Measurements from ENCODE around the gene HHIPL2. TPM values are rescaled to one million over a fixed set of nuclear protein-coding genes. Genes with fewer than 3 reads are reported as not detected.
"Not testable (repeated sequence)": the region's sequence is repeated elsewhere in the genome, so short reads cannot be mapped to it uniquely, and the experiment has no call there.

The HHIPL2 gene
- total and polyA plus RNA-seq, 4 donors, result 0.31 to 0.98 (median 0.40) TPM; not detected in 1

DNA sequence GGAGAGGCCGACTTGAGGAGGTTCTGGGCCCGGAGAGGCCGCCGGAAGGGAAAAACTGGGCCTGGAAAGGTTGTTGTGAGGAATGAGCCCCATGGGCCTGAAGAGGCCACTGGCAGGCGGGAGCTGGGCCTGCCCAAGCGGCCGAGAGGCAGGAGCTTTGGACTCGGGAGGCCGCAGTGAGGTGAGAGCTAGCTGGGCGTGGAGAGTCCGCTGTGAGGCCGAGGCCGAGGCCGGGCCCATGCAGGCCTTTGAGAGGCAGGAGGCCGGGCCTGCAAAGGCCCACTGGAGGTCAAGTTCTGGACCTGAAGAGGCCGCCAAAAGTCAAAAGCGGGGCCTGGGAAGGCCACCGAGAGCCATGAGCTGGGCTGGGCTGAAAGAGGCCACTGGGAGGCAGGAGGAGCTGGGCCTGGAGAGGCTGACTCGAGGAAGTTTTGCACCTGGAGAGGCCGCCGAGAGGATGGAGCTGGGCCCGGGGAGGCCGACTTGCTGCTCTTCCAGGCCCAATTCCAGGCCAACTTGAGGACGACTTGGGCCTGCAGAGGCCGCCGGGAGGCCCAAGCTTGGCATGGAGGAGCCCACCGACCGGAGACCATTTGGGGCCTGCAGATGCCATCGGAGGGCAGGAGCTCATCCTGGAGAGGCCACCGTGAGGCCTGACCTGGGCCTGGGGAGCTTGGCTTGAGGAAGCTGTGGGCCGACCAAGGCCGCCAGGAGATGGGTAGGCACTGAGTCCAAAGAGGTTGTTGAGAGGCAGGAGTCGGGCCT lies 74.9 kb downstream of the HHIPL2 start:
- not testable (repeated sequence) for H3K9me3 ChIP-seq (ENCODE audit: control insufficient read depth in 4 of 4, insufficient read depth in 3 of 4, low read length in 3 of 4); H3K27ac ChIP-seq (ENCODE audit: low read depth in 1 of 2, low read length in 1 of 2); ATAC-seq (ENCODE audit: insufficient read depth, low FRiP score); H3K36me3 ChIP-seq (ENCODE audit: control insufficient read depth in 4 of 4, insufficient read depth in 4 of 4, low read length in 4 of 4); H3K4me1 ChIP-seq (ENCODE audit: control insufficient read depth in 5 of 5, insufficient read depth in 5 of 5, low read length in 5 of 5); DNase-seq; H3K27me3 ChIP-seq (ENCODE audit: control insufficient read depth in 3 of 3, insufficient read depth in 3 of 3, low read length in 2 of 3); H3K9ac ChIP-seq (ENCODE audit: insufficient read depth in 1 of 2, low read length in 2 of 2); H3K4me3 ChIP-seq
- WGBS, 2 donors, result 96 to 97% methylated on average over 29 to 32 of the region's 33 CpGs

Small RNAs within 50 kb of the gene (small RNA-seq; reads per million reads assigned to genes)
- not detected for gene RNU6-791P (ENCODE audit: low replicate concordance)

Other genes starting within 250 kb of the HHIPL2 start
- 10 to 100 TPM in 1 of 2 donors, 1 to 10 TPM in 1; 6.4 to 13.7 TPM for gene TAF1A, start 41.8 kb upstream of the HHIPL2 start, total RNA-seq
- gene TAF1A, start 41.8 kb upstream of the HHIPL2 start, polyA plus RNA-seq, result 1 to 10 TPM; 1.8 to 3.7 TPM
- 10 to 100 TPM; 54.3 to 69.3 TPM for gene MIA3, start 70.0 kb upstream of the HHIPL2 start, total RNA-seq
- 10 to 100 TPM; 20.7 to 28.9 TPM for gene MIA3, start 70.0 kb upstream of the HHIPL2 start, polyA plus RNA-seq
- 10 to 100 TPM; 64.6 to 97.2 TPM for gene AIDA, start 164.4 kb upstream of the HHIPL2 start, total RNA-seq
- 10 to 100 TPM; 35.1 to 59.8 TPM for gene AIDA, start 164.4 kb upstream of the HHIPL2 start, polyA plus RNA-seq
- gene BROX, start 164.5 kb upstream of the HHIPL2 start, total RNA-seq, result 10 to 100 TPM; 37.5 to 93.8 TPM
- gene BROX, start 164.5 kb upstream of the HHIPL2 start, polyA plus RNA-seq, result 10 to 100 TPM; 12.4 to 24.8 TPM
- under 1 TPM in 1 of 2 donors, not detected in 1; 0.54 TPM for gene FAM177B, start 189.1 kb upstream of the HHIPL2 start, total RNA-seq
- under 1 TPM; 0.10 to 0.27 TPM for gene FAM177B, start 189.1 kb upstream of the HHIPL2 start, polyA plus RNA-seq

Data from lung (tissue), 11 donors.